ENCODE measurements around the gene PIGO. TPM values are rescaled to one million over a fixed set of nuclear protein-coding genes. Genes with fewer than 3 reads are reported as not detected.

Gene PIGO
- total RNA-seq, 1 experiment from 2014 or later: 23.4 TPM

DNA sequence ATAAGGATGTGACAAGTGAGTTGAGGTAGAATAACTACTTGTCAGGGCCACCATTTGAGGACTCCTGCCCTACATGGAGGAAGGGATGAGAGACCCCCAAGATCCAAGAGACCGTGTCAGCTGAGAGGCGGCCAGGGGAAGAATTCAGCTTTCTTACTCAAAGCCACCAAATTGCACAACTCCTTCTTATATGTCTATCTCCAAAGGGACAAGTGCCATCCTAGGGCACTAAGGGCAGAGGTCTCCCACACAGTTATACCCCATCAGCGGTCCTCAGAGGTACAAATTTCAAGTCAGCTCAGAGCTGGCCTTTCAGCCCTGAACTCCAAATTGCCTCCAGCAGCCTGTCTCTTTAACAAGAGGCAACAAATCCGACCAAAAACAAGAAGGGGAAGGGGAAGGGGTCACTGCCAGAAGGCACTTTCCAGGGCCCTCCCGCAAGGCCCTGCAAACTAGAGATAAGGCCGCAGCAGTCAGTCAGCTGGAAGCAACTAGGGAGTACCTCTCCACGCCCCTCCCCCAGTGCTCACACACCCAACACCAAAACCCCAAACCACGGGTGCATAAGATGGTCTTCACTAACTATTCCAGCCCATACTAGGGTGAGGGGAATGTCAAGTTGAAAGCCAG is 12.7 kb upstream of the PIGO start:
- Histone ChIP-seq H3K23me2 (ENCODE audit: insufficient read length, low read depth, low read length, poor library complexity, severe bottlenecking) (peaks cover 4% of the 10 kb centered on the region), H3K9ac (ENCODE audit: extremely low read depth, insufficient read length, low read length) (no peak overlapping the region), H2AFZ (ENCODE audit: low read length) (no peak overlapping the region), H2AK5ac (ENCODE audit: insufficient read length, low read length) (no peak overlapping the region), H3K56ac (ENCODE audit: insufficient read length, low read depth, low read length) (no peak overlapping the region), H3K4me2 (ENCODE audit: insufficient read depth, insufficient read length, low read length) (no peak overlapping the region), H4K20me1 (ENCODE audit: control insufficient read depth, insufficient read depth, insufficient read length) (no peaks in the 10 kb centered on the region), H3K18ac (ENCODE audit: insufficient read length, low read depth, low read length) (no peak overlapping the region), H3K79me1 (ENCODE audit: insufficient read depth, low read depth, low read length, poor library complexity, severe bottlenecking) (no peaks in the 10 kb centered on the region), H3K27me3 (ENCODE audit: insufficient read depth, low read length) (no peaks in the 10 kb centered on the region), H3K14ac (ENCODE audit: insufficient read depth, low read length) (no peak overlapping the region), H3K27ac (ENCODE audit: insufficient read length, low read depth, low read length) (no peak overlapping the region), H3K23ac (ENCODE audit: insufficient read length, low read depth, low read length) (no peak overlapping the region), H2BK120ac (ENCODE audit: low read depth, low read length, poor library complexity, severe bottlenecking) (no peak overlapping the region), H3K4ac (ENCODE audit: low read depth, low read length) (no peak overlapping the region), H2BK12ac (ENCODE audit: insufficient read length, low read depth, low read length) (no peak overlapping the region), H4K91ac (ENCODE audit: insufficient read length, low read depth, low read length) (no peak overlapping the region), H3K4me1 (ENCODE audit: insufficient read depth, low read length) (0 out of 2 replicates have a peak, but pooled peaks cover 2% of the 10 kb centered on the region), H3K79me2 (ENCODE audit: insufficient read depth, low read length) (no peaks in the 10 kb centered on the region), H4K8ac (replicated peaks; ENCODE audit: insufficient read length, low read depth, low read length) (no peak overlapping the region), H2BK15ac (ENCODE audit: low read depth, low read length) (no peak overlapping the region), H2BK5ac (ENCODE audit: insufficient read length, low read length) (no peak overlapping the region), H3K9me3 (ENCODE audit: control insufficient read depth, low read depth, low read length) (no peaks in the 10 kb centered on the region), H2BK20ac (ENCODE audit: low read depth, low read length, poor library complexity, severe bottlenecking) (no peak overlapping the region), H3T11ph (ENCODE audit: low read length) (no peak overlapping the region), H4K5ac (ENCODE audit: insufficient read length, low read depth, low read length) (no peak overlapping the region)
- DNase-seq: no peak
- TF ChIP-seq, protein P1, sequence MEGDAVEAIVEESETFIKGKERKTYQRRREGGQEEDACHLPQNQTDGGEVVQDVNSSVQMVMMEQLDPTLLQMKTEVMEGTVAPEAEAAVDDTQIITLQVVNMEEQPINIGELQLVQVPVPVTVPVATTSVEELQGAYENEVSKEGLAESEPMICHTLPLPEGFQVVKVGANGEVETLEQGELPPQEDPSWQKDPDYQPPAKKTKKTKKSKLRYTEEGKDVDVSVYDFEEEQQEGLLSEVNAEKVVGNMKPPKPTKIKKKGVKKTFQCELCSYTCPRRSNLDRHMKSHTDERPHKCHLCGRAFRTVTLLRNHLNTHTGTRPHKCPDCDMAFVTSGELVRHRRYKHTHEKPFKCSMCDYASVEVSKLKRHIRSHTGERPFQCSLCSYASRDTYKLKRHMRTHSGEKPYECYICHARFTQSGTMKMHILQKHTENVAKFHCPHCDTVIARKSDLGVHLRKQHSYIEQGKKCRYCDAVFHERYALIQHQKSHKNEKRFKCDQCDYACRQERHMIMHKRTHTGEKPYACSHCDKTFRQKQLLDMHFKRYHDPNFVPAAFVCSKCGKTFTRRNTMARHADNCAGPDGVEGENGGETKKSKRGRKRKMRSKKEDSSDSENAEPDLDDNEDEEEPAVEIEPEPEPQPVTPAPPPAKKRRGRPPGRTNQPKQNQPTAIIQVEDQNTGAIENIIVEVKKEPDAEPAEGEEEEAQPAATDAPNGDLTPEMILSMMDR (conservative IDR thresholded peaks at IDR 0.05): no peak
- peaks cover 2 to 18% (median 12%) of the 10 kb centered on the region in 3 experiments; a peak in 5 of 7 replicates for H3K36me3 Mint-ChIP-seq (ENCODE audit: insufficient read depth in 1 of 3, low read depth in 3 of 3)
- peaks cover 24 to 28% of the 10 kb centered on the region in 2 experiments for H3K4me1 Mint-ChIP-seq
- no peak overlapping the region for H3K27ac Mint-ChIP-seq
- H3K27me3 Mint-ChIP-seq (ENCODE audit: low read depth): no peaks in the 10 kb centered on the region
- WGBS (ENCODE audit: extremely low coverage, insufficient read length, low lambda C conversion rate): no CpG with 5 or more reads among the region's 8 CpGs
- no peak overlapping the region for H3K4me3 Mint-ChIP-seq
- no peaks in the 10 kb centered on the region for H3K9me3 Mint-ChIP-seq

Measured in H9 (cell line).